ENCODE measurements around the gene CASQ2.

- no peak for TF ChIP-seq CTCF (IDR thresholded peaks at IDR 0.05; ENCODE audit: insufficient read depth, low read depth, low read length)
- TF ChIP-seq EZH2 (IDR thresholded peaks at IDR 0.05; ENCODE audit: insufficient read depth, low read length): no peak
Observed at GRCh38 chr1:115672224-115673009, 96.1 kb downstream of the CASQ2 start.

All from astrocyte (in vitro differentiated cells and primary cell).